Activated T-helper 17 cell treated with anti-CD3 and anti-CD28 coated beads, Interleukin-2, amount 50 U/mL, for 72 hours (primary cell): ENCODE data around the gene PLA2G12B. TPM values are rescaled to one million over a fixed set of nuclear protein-coding genes. Genes with fewer than 3 reads are reported as not detected.
"Not testable (repeated sequence)": the region's sequence is repeated elsewhere in the genome, so short reads cannot be mapped to it uniquely, and the experiment has no call there.

Source experiments
- ATAC-seq: fragments of 150-1000 bp; cut with Tn5 transposase; replicated peaks from 2 replicates; pipeline ENCODE4 v1.10.0; 2021; ENCODE audit warnings: mild to moderate bottlenecking, moderate library complexity
- H3K27ac Mint-ChIP-seq: one replicate; pipeline ENCODE4 v1.8.0; 2022; ENCODE audit warnings: mixed read lengths
- H3K27me3 Mint-ChIP-seq: one replicate; pipeline ENCODE4 v1.8.0; 2022; ENCODE audit warnings: mixed read lengths
- H3K36me3 Mint-ChIP-seq: one replicate; pipeline ENCODE4 v1.8.0; 2022; ENCODE audit warnings: low read depth, mild to moderate bottlenecking, mixed read lengths
- H3K4me1 Mint-ChIP-seq: one replicate; pipeline ENCODE4 v1.8.0; 2022; ENCODE audit warnings: mixed read lengths
- H3K4me3 Mint-ChIP-seq: one replicate; pipeline ENCODE4 v1.8.0; 2022; ENCODE audit warnings: mild to moderate bottlenecking, mixed read lengths
- H3K9me3 Mint-ChIP-seq: one replicate; pipeline ENCODE4 v1.8.0; 2022; ENCODE audit warnings: mixed read lengths
- total RNA-seq, 2 donors: library from RNA; stranded (reverse); gene quantifications; one replicate each; pipeline ENCODE4 v1.2.3, GENCODE V29; 2022

PLA2G12B gene
- total RNA-seq, 2 donors from 2014 or later: not detected

- no peak overlapping the region for H3K27ac Mint-ChIP-seq
- H3K36me3 Mint-ChIP-seq: no peaks in the 10 kb centered on the region
- H3K4me3 Mint-ChIP-seq: no peak overlapping the region
- ATAC-seq: no peak
- peaks cover 14% of the 10 kb centered on the region for H3K27me3 Mint-ChIP-seq
- H3K9me3 Mint-ChIP-seq: no peaks in the 10 kb centered on the region
- H3K4me1 Mint-ChIP-seq: no peaks in the 10 kb centered on the region
These were observed 919 bp downstream of the PLA2G12B start for GRCh38 chr10:72953687-72954086.

GRCh38 chr10:72952642-72953158, 1.9 kb downstream of the PLA2G12B start:
- peaks cover 14% of the 10 kb centered on the region for H3K27me3 Mint-ChIP-seq
- no peak overlapping the region for H3K27ac Mint-ChIP-seq
- no peaks in the 10 kb centered on the region for H3K4me1 Mint-ChIP-seq
- no peaks in the 10 kb centered on the region for H3K9me3 Mint-ChIP-seq
- no peaks in the 10 kb centered on the region for H3K36me3 Mint-ChIP-seq
- ATAC-seq: no peak
- no peak overlapping the region for H3K4me3 Mint-ChIP-seq

DNA sequence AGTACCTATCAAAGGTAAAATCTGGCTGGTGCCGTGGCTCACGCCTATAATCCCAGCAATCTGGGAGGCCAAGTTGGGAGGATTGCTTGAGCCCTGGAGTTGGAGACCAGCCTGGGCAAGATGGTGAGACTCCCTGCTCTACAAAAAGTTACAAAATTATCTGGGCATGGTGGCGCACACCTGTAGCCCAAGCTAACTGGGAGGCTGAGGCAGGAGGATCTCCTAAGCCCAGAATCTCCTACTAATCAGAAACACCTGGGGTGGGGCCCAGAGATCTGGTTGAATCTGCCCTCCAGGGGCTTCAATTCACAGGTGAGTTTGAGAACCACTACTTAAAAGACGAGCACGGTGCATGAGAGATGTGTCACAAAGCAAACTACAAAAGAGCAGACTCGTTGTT, 2.4 kb downstream of the PLA2G12B start:
- Mint-ChIP-seq H3K27me3 (peaks cover 14% of the 10 kb centered on the region), H3K4me3 (no peak overlapping the region), H3K9me3 (no peaks in the 10 kb centered on the region), H3K4me1 (no peaks in the 10 kb centered on the region), H3K36me3 (no peaks in the 10 kb centered on the region), H3K27ac (no peak overlapping the region)
- no peak for ATAC-seq

DNA sequence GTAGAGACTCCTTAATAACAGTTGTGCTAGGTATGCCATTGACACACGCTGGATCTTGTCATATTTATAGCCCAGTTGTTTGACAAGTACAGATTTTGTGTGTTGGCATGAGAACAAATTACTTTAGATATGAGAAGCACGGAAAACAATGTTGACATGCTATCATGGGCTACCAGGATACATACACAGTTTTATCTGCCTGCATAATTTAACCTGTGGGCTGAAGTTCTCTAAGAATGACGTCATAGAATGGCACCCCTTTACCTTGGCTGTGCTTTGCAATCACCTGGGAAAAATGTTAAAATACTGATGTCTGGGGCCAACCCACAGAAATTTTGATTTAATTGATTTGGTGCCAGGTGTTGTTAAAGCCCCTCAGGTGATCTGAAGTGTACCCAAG, 2.8 kb downstream of the PLA2G12B start:
- H3K4me1 Mint-ChIP-seq: no peaks in the 10 kb centered on the region
- H3K4me3 Mint-ChIP-seq: no peak overlapping the region
- no peak overlapping the region for H3K27ac Mint-ChIP-seq
- no peaks in the 10 kb centered on the region for H3K36me3 Mint-ChIP-seq
- ATAC-seq: no peak
- peaks cover 14% of the 10 kb centered on the region for H3K27me3 Mint-ChIP-seq
- no peaks in the 10 kb centered on the region for H3K9me3 Mint-ChIP-seq

DNA sequence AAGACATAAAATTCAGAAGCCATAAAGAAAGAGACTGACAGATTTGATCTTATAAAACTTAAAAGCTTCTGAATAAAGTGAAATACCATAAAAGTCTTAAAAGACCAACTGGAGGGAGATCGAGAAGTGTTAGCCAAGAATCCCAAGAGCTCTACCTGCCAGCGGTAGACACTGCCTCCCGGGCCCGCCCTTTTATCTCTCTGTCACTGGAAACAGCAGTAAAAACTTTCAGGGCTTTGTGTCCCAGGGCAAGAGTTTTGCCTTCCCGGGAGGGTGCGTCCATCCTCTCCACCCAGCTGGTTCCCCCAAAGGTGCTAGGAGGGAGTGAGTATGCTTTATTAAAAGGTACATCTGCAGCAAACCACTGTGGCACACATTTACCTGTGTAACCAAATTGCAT, 5.8 kb downstream of the PLA2G12B start:
- no peak overlapping the region for H3K4me3 Mint-ChIP-seq
- ATAC-seq: no peak
- H3K4me1 Mint-ChIP-seq: no peaks in the 10 kb centered on the region
- peaks cover 12% of the 10 kb centered on the region for H3K27me3 Mint-ChIP-seq
- H3K27ac Mint-ChIP-seq: no peak overlapping the region
- H3K36me3 Mint-ChIP-seq: no peaks in the 10 kb centered on the region
- H3K9me3 Mint-ChIP-seq: no peaks in the 10 kb centered on the region

DNA sequence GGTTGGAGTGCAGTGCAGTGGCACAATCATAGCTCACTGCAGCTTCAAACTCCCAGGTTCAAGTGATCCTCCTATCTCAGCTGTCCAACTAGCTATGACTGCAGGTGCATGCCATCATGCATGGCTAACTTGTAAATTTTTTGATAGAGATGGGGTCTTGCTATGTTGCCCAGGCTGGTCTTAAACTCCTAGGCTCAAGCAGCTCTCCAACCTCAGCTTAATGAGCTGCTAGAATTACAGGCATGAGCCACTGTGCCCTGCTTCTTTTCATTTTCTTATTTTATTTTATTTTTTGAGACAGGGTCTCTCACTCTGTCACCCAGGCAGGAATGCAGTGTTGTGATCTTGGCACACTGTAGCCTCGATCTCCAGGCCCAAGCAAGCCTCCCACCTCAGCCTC, 7.6 kb downstream of the PLA2G12B start:
- H3K9me3 Mint-ChIP-seq: no peaks in the 10 kb centered on the region
- no peak overlapping the region for H3K27ac Mint-ChIP-seq
- peaks cover 2% of the 10 kb centered on the region for H3K4me1 Mint-ChIP-seq
- ATAC-seq: no peak
- no peaks in the 10 kb centered on the region for H3K36me3 Mint-ChIP-seq
- H3K27me3 Mint-ChIP-seq: peaks cover 12% of the 10 kb centered on the region
- H3K4me3 Mint-ChIP-seq: no peak overlapping the region

GRCh38 chr10:72943498-72944234, 10.9 kb downstream of the PLA2G12B start:
- peaks cover 10% of the 10 kb centered on the region for H3K27me3 Mint-ChIP-seq
- no peak overlapping the region for H3K27ac Mint-ChIP-seq
- H3K36me3 Mint-ChIP-seq: no peaks in the 10 kb centered on the region
- no peaks in the 10 kb centered on the region for H3K9me3 Mint-ChIP-seq
- H3K4me1 Mint-ChIP-seq: peaks cover 11% of the 10 kb centered on the region
- ATAC-seq: no peak
- no peak overlapping the region for H3K4me3 Mint-ChIP-seq

DNA sequence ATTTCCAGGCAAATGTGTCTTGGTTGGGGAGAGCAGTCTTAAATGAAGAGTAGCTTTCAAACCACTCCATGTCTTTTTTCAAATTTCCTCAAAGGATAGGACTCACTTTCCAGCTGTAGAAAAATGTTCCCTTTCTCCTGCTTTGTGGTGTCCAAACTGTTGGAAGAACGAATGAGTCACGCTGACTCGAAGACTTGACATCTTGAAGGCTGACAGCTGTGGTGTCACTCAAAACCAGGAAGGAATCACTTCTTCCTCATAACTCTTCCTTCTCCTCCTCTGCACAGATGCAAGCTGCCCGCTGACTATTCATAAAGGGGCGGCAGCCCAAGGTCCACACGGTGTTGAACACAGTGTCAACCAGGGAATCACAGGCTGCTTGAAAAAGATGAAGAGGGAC, 19.2 kb downstream of the PLA2G12B start:
- H3K4me3 Mint-ChIP-seq: no peak overlapping the region
- H3K27me3 Mint-ChIP-seq: peaks cover 15% of the 10 kb centered on the region
- H3K4me1 Mint-ChIP-seq: no peaks in the 10 kb centered on the region
- H3K36me3 Mint-ChIP-seq: no peaks in the 10 kb centered on the region
- H3K9me3 Mint-ChIP-seq: no peaks in the 10 kb centered on the region
- no peak overlapping the region for H3K27ac Mint-ChIP-seq
- no peak for ATAC-seq

GRCh38 chr10:72932259-72933015, 22.2 kb downstream of the PLA2G12B start:
- no peaks in the 10 kb centered on the region for H3K9me3 Mint-ChIP-seq
- H3K36me3 Mint-ChIP-seq: no peaks in the 10 kb centered on the region
- H3K4me1 Mint-ChIP-seq: no peaks in the 10 kb centered on the region
- H3K27me3 Mint-ChIP-seq: peaks cover 12% of the 10 kb centered on the region
- no peak overlapping the region for H3K27ac Mint-ChIP-seq
- H3K4me3 Mint-ChIP-seq: no peak overlapping the region
- ATAC-seq: no peak

- no peak overlapping the region for H3K27ac Mint-ChIP-seq
- H3K4me3 Mint-ChIP-seq: no peak overlapping the region
- no peaks in the 10 kb centered on the region for H3K4me1 Mint-ChIP-seq
- no peaks in the 10 kb centered on the region for H3K9me3 Mint-ChIP-seq
- H3K36me3 Mint-ChIP-seq: no peaks in the 10 kb centered on the region
- ATAC-seq: no peak
- peaks cover 1% of the 10 kb centered on the region for H3K27me3 Mint-ChIP-seq
These were observed 24.3 kb downstream of the PLA2G12B start for GRCh38 chr10:72930276-72930675.

- H3K36me3 Mint-ChIP-seq: no peaks in the 10 kb centered on the region
- H3K9me3 Mint-ChIP-seq: no peaks in the 10 kb centered on the region
- H3K4me1 Mint-ChIP-seq: no peaks in the 10 kb centered on the region
- no peak for ATAC-seq
- no peak overlapping the region for H3K27ac Mint-ChIP-seq
- peaks cover 7% of the 10 kb centered on the region for H3K27me3 Mint-ChIP-seq
- no peak overlapping the region for H3K4me3 Mint-ChIP-seq
These were observed 25.8 kb downstream of the PLA2G12B start for GRCh38 chr10:72928798-72929197.

DNA sequence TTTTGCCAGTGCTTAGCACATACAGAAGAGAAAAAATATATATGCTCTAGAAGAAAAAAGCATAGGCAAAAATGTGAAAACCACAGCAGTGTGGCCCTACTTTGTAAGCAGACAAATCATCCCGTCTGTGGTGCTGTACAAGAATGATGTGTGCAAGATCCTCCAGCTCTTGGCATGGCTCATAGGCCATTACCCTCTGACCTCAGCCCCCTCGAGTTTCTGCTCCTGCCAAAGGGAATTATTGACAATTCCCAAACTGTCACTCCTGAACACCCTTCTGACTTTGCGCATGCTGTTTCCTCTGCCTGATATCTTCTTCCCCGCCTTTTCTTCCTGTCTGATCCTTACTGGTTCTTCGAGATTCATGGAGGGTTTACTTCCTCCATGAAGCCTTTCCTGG, 27.1 kb downstream of the PLA2G12B start:
- Mint-ChIP-seq H3K9me3 (peaks cover under 1% of the 10 kb centered on the region), H3K4me1 (no peaks in the 10 kb centered on the region), H3K4me3 (no peak overlapping the region), H3K27ac (no peak overlapping the region), H3K36me3 (no peaks in the 10 kb centered on the region), H3K27me3 (peaks cover 8% of the 10 kb centered on the region)
- no peak for ATAC-seq

- ATAC-seq: no peak
- H3K27ac Mint-ChIP-seq: no peak overlapping the region
- H3K36me3 Mint-ChIP-seq: no peaks in the 10 kb centered on the region
- H3K4me3 Mint-ChIP-seq: no peak overlapping the region
- H3K4me1 Mint-ChIP-seq: no peaks in the 10 kb centered on the region
- peaks cover 14% of the 10 kb centered on the region for H3K27me3 Mint-ChIP-seq
- peaks cover 8% of the 10 kb centered on the region for H3K9me3 Mint-ChIP-seq
These were observed 28.6 kb downstream of the PLA2G12B start for GRCh38 chr10:72925951-72926465.

GRCh38 chr10:72924351-72924750, 30.3 kb downstream of the PLA2G12B start:
- no peaks in the 10 kb centered on the region for H3K36me3 Mint-ChIP-seq
- H3K9me3 Mint-ChIP-seq: peaks cover 15% of the 10 kb centered on the region
- H3K4me1 Mint-ChIP-seq: no peaks in the 10 kb centered on the region
- H3K27me3 Mint-ChIP-seq: peaks cover 22% of the 10 kb centered on the region
- no peak overlapping the region for H3K4me3 Mint-ChIP-seq
- no peak for ATAC-seq
- H3K27ac Mint-ChIP-seq: no peak overlapping the region

- not testable (repeated sequence) for H3K4me3 Mint-ChIP-seq, H3K36me3 Mint-ChIP-seq, H3K4me1 Mint-ChIP-seq
These were observed 33.4 kb downstream of the PLA2G12B start for GRCh38 chr10:72921147-72921683.

More at GRCh38 chr10:72921147-72921683, 33.4 kb downstream of the PLA2G12B start:
- H3K27ac Mint-ChIP-seq, ATAC-seq: not testable (repeated sequence)
- Mint-ChIP-seq H3K27me3 (peaks cover 29% of the 10 kb centered on the region), H3K9me3 (peaks cover 15% of the 10 kb centered on the region)
